Parathyroid adenoma (tissue), 2 donors: ENCODE results near the gene SYNDIG1.

ENCODE experiments used
- H2AFZ ChIP-seq: fragments of 300-600 bp; sonication (generic); one replicate; pipeline ENCODE4 v1.7.0; 2017; ENCODE audit warnings: antibody characterized with exemption, mild to moderate bottlenecking
- H3K27ac ChIP-seq: fragments of 300-600 bp; sonication (generic); one replicate; pipeline ENCODE4 v1.7.0; 2017
- H3K27me3 ChIP-seq: fragments of 300-600 bp; sonication (generic); one replicate; pipeline ENCODE4 v1.7.0; 2017; ENCODE audit warnings: low read length; ENCODE audit not compliant: control insufficient read depth, insufficient read depth
- H3K36me3 ChIP-seq: fragments of 300-600 bp; sonication (generic); one replicate; pipeline ENCODE4 v1.7.0; 2017; ENCODE audit warnings: low read length; ENCODE audit not compliant: control insufficient read depth, insufficient read depth
- H3K4me1 ChIP-seq: fragments of 300-600 bp; sonication (generic); one replicate; pipeline ENCODE4 v1.7.0; 2017; ENCODE audit warnings: control low read depth
- H3K4me2 ChIP-seq: fragments of 300-600 bp; sonication (generic); one replicate; pipeline ENCODE4 v1.7.0; 2017; ENCODE audit warnings: low read length
- H3K4me3 ChIP-seq: fragments of 300-600 bp; sonication (generic); one replicate; pipeline ENCODE4 v1.7.0; 2017; ENCODE audit warnings: low read depth, low read length
- H3K79me2 ChIP-seq: fragments of 300-600 bp; sonication (generic); one replicate; pipeline ENCODE4 v1.7.0; 2017; ENCODE audit warnings: control low read depth
- H3K9ac ChIP-seq: fragments of 300-600 bp; sonication (generic); one replicate; pipeline ENCODE4 v1.7.0; 2017; ENCODE audit warnings: mild to moderate bottlenecking
- H3K9me3 ChIP-seq: fragments of 300-600 bp; sonication (generic); one replicate; pipeline ENCODE4 v1.7.0; 2017; ENCODE audit warnings: low read length; ENCODE audit not compliant: control insufficient read depth
- CTCF ChIP-seq: fragments of 300-600 bp; sonication (generic); IDR thresholded peaks from one replicate; pipeline ENCODE4 v1.7.0; 2017; ENCODE audit warnings: antibody characterized with exemption, mild to moderate bottlenecking
- donor health status: primary hyperparathyroidism.

The SYNDIG1 gene

GRCh38 chr20:24708411-24709295 lies 239.2 kb downstream of the SYNDIG1 start:
- Histone ChIP-seq H3K9ac (no peak overlapping the region), H2AFZ (no peak overlapping the region), H3K4me1 (no peaks in the 10 kb centered on the region), H3K4me3 (no peak overlapping the region), H3K4me2 (no peak overlapping the region), H3K79me2 (no peaks in the 10 kb centered on the region), H3K27me3 (no peaks in the 10 kb centered on the region), H3K9me3 (no peaks in the 10 kb centered on the region), H3K27ac (no peak overlapping the region), H3K36me3 (no peaks in the 10 kb centered on the region)
- TF ChIP-seq CTCF, result no peak
